ENCODE results near the gene HMG20B.
A peak's percentile ranks its signal among the peaks of the same experiment; 100 is the strongest.

The HMG20B gene

DNA sequence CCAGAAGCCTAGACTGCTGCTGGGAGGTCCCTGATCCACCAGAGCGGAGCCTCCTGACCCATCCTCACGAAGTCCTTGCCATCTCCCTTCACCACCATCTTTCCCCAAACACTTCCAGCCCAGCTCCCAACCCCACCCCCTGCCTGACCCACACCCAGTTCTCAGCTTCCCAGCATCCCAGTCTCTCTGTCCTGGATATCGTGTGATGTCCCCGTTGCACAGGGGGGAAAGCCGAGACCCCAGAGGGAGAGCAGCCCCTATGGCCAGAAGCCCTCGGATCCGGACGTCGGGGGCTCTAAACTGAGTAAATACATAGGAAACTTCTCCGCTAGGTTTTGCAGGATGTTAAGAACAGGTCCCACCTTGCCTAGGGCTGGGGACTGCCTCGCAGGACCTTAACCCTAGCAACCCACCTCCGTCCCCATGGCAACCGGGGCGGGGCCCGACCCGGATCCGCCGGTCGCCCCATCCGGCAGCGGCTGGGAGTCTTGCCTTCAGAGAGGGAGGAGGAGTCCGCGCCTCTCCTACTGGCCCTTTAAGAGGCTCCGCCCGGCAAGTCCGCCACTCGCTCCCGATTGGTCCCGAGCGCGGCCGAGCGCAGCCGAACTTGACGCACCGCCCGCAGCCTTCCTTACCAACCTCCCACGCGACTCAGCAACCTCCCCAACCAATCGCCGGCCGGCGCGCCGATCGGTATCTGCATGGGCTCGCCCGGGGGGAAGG, 451 bp upstream of the HMG20B start:
- peak overlapping the region; percentile 62 for H3K4me3 ChIP-seq (ENCODE audit: low read depth, low read length)
- peak; percentile 99 for DNase-seq (ENCODE audit: low read depth)
- TF ChIP-seq, protein P1, sequence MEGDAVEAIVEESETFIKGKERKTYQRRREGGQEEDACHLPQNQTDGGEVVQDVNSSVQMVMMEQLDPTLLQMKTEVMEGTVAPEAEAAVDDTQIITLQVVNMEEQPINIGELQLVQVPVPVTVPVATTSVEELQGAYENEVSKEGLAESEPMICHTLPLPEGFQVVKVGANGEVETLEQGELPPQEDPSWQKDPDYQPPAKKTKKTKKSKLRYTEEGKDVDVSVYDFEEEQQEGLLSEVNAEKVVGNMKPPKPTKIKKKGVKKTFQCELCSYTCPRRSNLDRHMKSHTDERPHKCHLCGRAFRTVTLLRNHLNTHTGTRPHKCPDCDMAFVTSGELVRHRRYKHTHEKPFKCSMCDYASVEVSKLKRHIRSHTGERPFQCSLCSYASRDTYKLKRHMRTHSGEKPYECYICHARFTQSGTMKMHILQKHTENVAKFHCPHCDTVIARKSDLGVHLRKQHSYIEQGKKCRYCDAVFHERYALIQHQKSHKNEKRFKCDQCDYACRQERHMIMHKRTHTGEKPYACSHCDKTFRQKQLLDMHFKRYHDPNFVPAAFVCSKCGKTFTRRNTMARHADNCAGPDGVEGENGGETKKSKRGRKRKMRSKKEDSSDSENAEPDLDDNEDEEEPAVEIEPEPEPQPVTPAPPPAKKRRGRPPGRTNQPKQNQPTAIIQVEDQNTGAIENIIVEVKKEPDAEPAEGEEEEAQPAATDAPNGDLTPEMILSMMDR (IDR thresholded peaks at IDR 0.05; ENCODE audit: control insufficient read depth, extremely low read depth, insufficient read depth), result no peak

DNA sequence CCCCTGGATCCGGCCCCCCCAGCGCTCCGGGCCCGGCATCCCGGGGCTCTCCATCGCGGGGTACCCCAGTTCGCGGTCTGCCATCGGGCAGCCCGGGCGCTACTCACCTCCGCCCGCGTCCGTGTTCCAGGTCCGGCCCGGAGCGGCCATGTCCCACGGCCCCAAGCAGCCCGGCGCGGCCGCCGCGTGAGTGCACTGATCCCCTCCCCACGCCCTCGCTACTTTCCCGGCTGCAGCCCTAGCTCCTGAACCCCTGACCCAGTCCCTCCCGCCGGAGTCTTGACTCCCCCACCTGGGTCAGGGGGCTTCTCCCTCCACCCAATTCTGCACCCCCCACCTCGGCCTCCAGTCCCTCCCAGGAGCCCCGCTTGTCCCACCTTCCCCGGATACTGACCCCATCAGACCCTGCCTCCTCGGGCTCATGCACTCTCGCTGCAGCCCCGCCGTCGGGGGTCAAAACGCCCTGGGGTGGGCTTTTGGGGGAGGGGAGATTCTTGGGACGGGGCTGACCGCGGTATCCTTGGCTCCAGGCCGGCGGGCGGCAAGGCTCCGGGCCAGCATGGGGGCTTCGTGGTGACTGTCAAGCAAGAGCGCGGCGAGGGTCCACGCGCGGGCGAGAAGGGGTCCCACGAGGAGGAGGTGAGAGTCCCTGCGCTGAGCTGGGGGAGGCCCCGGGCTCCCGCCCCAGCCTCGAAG, 566 bp downstream of the HMG20B start:
- peak overlapping the region; percentile 99 for H3K4me3 ChIP-seq (ENCODE audit: low read depth, low read length)
- DNase-seq (ENCODE audit: low read depth), result no peak
- TF ChIP-seq, protein P1 (IDR thresholded peaks at IDR 0.05; ENCODE audit: control insufficient read depth, extremely low read depth, insufficient read depth), result no peak

DNA sequence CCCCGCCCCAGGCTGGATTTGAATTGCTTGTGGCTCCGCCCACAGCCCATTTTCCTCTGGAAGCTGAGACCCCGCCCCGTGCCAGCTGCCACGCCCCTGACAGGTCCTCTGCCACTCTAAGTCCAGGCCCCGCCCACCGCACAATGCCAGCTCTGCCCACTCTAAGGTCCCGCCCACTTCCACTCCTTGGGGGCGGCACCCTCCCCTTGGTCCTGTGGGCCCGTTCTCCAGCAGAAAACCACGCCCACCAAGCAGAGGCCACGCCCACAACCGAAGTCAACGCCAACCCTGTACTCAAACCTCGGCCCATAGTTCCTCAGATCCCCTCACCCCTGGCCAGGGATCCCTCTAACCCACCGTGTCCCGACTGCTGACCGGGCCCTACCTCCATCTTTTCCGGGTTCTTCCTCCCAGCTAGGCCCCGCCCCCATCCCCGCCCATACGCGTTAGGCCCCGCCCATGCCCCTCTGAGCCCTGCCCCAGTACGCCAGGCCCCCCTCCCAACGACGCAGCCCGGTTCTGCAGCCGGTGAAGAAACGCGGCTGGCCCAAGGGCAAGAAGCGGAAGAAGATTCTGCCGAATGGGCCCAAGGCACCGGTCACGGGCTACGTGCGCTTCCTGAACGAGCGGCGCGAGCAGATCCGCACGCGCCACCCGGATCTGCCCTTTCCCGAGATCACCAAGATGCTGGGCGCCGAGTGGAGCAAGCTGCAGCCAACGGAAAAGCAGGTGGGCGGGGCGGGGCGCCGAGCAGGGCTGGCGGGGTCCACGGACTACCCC, 1.3 kb downstream of the HMG20B start:
- TF ChIP-seq, protein P1 (IDR thresholded peaks at IDR 0.05; ENCODE audit: control insufficient read depth, extremely low read depth, insufficient read depth), result no peak
- peak overlapping the region; percentile 99 for H3K4me3 ChIP-seq (ENCODE audit: low read depth, low read length)

DNA sequence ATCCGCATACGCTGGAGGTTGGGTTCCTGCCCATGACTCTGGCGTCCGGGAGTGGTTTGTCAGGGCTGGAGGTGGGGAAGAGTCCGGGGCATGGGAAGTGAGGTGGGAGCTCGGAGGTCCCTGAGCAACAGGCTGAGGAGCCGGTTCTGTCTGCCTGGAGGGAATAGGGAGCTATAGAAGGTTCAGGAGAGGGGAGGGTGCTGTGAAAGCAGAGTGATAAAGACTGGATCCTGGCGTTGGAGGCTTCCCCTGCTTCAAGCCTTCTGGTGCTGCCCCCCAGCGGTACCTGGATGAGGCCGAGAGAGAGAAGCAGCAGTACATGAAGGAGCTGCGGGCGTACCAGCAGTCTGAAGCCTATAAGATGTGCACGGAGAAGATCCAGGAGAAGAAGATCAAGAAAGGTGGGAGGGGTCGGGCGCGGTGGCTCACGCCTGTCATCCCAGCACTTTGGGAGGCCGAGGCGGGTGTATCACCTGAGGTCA, 2.6 kb downstream of the HMG20B start:
- H3K4me3 ChIP-seq (ENCODE audit: low read depth, low read length), result no peak overlapping the region
- TF ChIP-seq, protein P1 (IDR thresholded peaks at IDR 0.05; ENCODE audit: control insufficient read depth, extremely low read depth, insufficient read depth), result no peak
- no peak for DNase-seq (ENCODE audit: low read depth)

More for the DNA sequence above, 1.3 kb downstream of the HMG20B start:
- DNase-seq (ENCODE audit: low read depth), result peak; percentile 89

DNA sequence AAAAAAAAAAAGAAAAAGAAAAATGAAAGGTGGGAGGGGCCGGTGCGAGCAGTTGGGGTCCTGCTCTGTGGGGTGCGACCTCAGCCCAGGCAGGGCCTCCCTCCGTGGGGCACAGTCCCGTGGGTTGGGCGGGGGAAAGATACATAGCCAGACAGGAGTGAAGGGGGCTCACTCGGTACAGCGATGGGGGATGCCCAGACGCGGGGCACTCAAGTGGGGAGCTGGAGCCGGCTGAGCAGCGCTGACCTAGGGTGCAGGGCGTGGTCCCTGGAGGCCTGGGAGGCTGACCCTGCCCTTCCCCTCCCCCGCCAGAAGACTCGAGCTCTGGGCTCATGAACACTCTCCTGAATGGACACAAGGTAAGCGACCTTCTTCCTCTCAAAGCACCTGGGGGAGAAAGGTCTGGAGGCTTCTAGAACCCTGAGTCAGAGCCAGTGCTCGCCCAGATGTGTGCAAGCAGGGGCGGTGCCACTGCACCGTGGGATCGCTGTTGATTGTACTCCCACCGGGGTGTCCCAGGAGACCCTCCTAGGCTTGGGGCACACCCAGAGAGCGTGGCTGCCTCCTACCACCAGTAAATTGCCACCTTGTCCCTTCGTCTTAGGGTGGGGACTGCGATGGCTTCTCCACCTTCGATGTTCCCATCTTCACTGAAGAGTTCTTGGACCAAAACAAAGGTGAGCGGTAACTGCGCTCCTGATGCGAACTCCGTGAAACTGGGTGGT, 3.4 kb downstream of the HMG20B start:
- TF ChIP-seq, protein P1 (IDR thresholded peaks at IDR 0.05; ENCODE audit: control insufficient read depth, extremely low read depth, insufficient read depth), result no peak
- no peak overlapping the region for H3K4me3 ChIP-seq (ENCODE audit: low read depth, low read length)
- no peak for DNase-seq (ENCODE audit: low read depth)

DNA sequence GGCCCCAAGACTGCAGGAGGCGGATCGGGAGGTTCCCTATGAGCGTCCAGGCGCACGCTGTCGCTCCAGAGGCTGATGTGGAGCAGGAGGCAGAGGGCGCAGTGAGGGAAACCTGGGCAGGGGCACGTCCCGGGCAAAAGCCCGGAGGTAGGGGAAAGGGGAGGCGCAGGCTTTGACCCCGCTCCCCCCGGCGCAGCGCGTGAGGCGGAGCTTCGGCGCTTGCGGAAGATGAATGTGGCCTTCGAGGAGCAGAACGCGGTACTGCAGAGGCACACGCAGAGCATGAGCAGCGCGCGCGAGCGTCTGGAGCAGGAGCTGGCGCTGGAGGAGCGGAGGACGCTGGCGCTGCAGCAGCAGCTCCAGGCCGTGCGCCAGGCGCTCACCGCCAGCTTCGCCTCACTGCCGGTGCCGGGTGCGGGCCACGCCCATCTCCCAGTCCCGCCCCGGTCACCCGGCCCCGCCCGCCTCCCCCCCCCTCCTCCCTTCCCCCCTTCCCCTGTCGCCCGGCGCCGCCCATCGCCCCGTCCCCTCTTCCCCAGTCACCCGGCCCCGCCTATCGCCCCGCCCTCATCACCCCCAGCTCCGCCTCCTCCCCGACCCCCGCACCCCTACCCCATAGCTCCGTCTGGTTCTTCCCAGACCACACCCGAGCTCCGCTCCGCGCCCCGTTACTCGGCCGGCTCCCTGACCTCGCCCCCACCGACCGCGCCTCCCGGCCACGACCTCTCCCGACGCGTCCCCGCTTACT, 4.1 kb downstream of the HMG20B start:
- no peak for DNase-seq (ENCODE audit: low read depth)
- H3K4me3 ChIP-seq (ENCODE audit: low read depth, low read length), result no peak overlapping the region
- TF ChIP-seq, protein P1 (IDR thresholded peaks at IDR 0.05; ENCODE audit: control insufficient read depth, extremely low read depth, insufficient read depth), result no peak
